OCI-LY3 (cell line): ENCODE data around the gene S100P.
A peak's percentile ranks its signal among the peaks of the same experiment; 100 is the strongest.

Experiments
- H2AFZ ChIP-seq: fragments of 200-600, 300-600 bp; shearing (Covaris generic); 2 replicates; pipeline ENCODE4 v1.6.0; 2014; ENCODE audit warnings: antibody characterized with exemption, low read depth, low read length
- H3K27ac ChIP-seq: fragments of 200-600, 300-600 bp; sonication (generic); 2 replicates; pipeline ENCODE4 v1.5.1; 2014; ENCODE audit warnings: mild to moderate bottlenecking, low read length, moderate library complexity, mixed read lengths
- H3K27me3 ChIP-seq: fragments of 200-600, 300-600 bp; sonication (generic); 2 replicates; pipeline ENCODE4 v1.6.1; 2014; ENCODE audit warnings: low read depth, low read length, mixed read lengths
- H3K36me3 ChIP-seq: fragments of 200-600, 300-600 bp; sonication (generic); replicated peaks from 2 replicates; pipeline ENCODE3; 2014; ENCODE audit warnings: low read depth, low read length, mixed read lengths
- H3K4me1 ChIP-seq: fragments of 300-600, 200-600 bp; sonication (generic); 2 replicates; pipeline ENCODE4 v1.6.1; 2014; ENCODE audit warnings: low read length, mixed read lengths
- H3K4me2 ChIP-seq: fragments of 200-600, 300-600 bp; sonication (generic); 2 replicates; pipeline ENCODE4 v1.6.1; 2014; ENCODE audit warnings: low read length, mixed read lengths
- H3K4me3 ChIP-seq: fragments of 300-600, 200-600 bp; sonication (generic); 2 replicates; pipeline ENCODE4 v1.5.1; 2014; ENCODE audit warnings: antibody characterized with exemption, mild to moderate bottlenecking, low read length, moderate library complexity
- H3K79me2 ChIP-seq: fragments of 300-600, 200-600 bp; shearing (Covaris generic); 2 replicates; pipeline ENCODE4 v1.6.1; 2014; ENCODE audit warnings: mild to moderate bottlenecking, low read length, mixed read lengths
- H3K9ac ChIP-seq: fragments of 300-600, 200-600 bp; shearing (Covaris generic); 2 replicates; pipeline ENCODE4 v1.6.0; 2014; ENCODE audit warnings: mild to moderate bottlenecking, low read length, moderate library complexity
- H3K9me3 ChIP-seq: fragments of 200-600, 300-600 bp; shearing (Covaris generic); 2 replicates; pipeline ENCODE4 v1.6.1; 2014; ENCODE audit warnings: low read length, mixed read lengths; ENCODE audit not compliant: insufficient read depth
- H4K20me1 ChIP-seq: fragments of 200-600, 300-600 bp; sonication (generic); 2 replicates; pipeline ENCODE4 v1.6.1; 2016; ENCODE audit warnings: low read length, mixed read lengths; ENCODE audit not compliant: insufficient read depth
- CTCF ChIP-seq: fragments of 200-600, 300-600 bp; sonication (generic); IDR thresholded peaks from 2 replicates; pipeline ENCODE4 v1.5.1; 2014; ENCODE audit warnings: antibody characterized with exemption, low read length, low read depth
- EZH2phosphoT487 ChIP-seq: fragments of 200-600 bp; shearing (Covaris generic); IDR thresholded peaks from 2 replicates; pipeline ENCODE4 v1.6.1; 2018; ENCODE audit warnings: antibody characterized with exemption, mixed run types, low read depth

S100P gene

GRCh38 chr4:6715704-6716017 is 22.0 kb downstream of the S100P start:
- TF ChIP-seq CTCF = no peak
- no peak for TF ChIP-seq EZH2phosphoT487
- peak overlapping the region; percentile 98 for H2AFZ ChIP-seq
- H3K9me3 ChIP-seq = no peaks in the 10 kb centered on the region
- H3K9ac ChIP-seq = peak overlapping the region; percentile 52
- H3K4me1 ChIP-seq = peaks cover 31% of the 10 kb centered on the region
- peaks cover 25% of the 10 kb centered on the region for H3K79me2 ChIP-seq
- 0 out of 2 replicates have a peak, but pooled peaks cover 5% of the 10 kb centered on the region for H4K20me1 ChIP-seq
- no peak overlapping the region for H3K27ac ChIP-seq
- H3K27me3 ChIP-seq = no peaks in the 10 kb centered on the region
- no peaks in the 10 kb centered on the region for H3K36me3 ChIP-seq
- H3K4me3 ChIP-seq = peak overlapping the region; percentile 92
- H3K4me2 ChIP-seq = peak overlapping the region; percentile 87

- H3K27me3 ChIP-seq = no peaks in the 10 kb centered on the region
- peak within 1 kb of the TSS; percentile 92 for H3K4me3 ChIP-seq
- peak within 1 kb of the TSS; percentile 22; the same call in 1 of the 2 replicates for H3K27ac ChIP-seq
- H3K9me3 ChIP-seq = no peaks in the 10 kb centered on the region
- H3K4me1 ChIP-seq = peaks cover 25% of the 10 kb centered on the region
- H4K20me1 ChIP-seq = 0 out of 2 replicates have a peak, but pooled peaks cover 5% of the 10 kb centered on the region
- H3K36me3 ChIP-seq = no peaks in the 10 kb centered on the region
- H3K4me2 ChIP-seq = peak within 1 kb of the TSS; percentile 95
- H3K79me2 ChIP-seq = peaks cover 25% of the 10 kb centered on the region
- H2AFZ ChIP-seq = peak within 1 kb of the TSS; percentile 98
- no peak for TF ChIP-seq CTCF
- TF ChIP-seq EZH2phosphoT487 = no peak
- peak within 1 kb of the TSS; percentile 77 for H3K9ac ChIP-seq
Measured at GRCh38 chr4:6716018-6716911, 22.6 kb downstream of the S100P start, which contains the start of gene BLOC1S4. Gene BLOC1S4, plus strand, starts transcription at chr4:6716174. Its CDS starts 36 bp downstream, at chr4:6716210.

GRCh38 chr4:6716958-6717655 is 23.4 kb downstream of the S100P start:
- Histone ChIP-seq H3K4me2 (peak overlapping the region; percentile 95), H3K9me3 (no peaks in the 10 kb centered on the region), H3K27me3 (no peaks in the 10 kb centered on the region), H3K79me2 (peaks cover 25% of the 10 kb centered on the region), H3K27ac (no peak overlapping the region), H4K20me1 (0 out of 2 replicates have a peak, but pooled peaks cover 5% of the 10 kb centered on the region), H3K9ac (peak overlapping the region; percentile 77), H3K36me3 (no peaks in the 10 kb centered on the region), H3K4me3 (peak overlapping the region; percentile 92), H2AFZ (no peak overlapping the region), H3K4me1 (peaks cover 24% of the 10 kb centered on the region)
- no peak for TF ChIP-seq EZH2phosphoT487
- no peak for TF ChIP-seq CTCF
